MM.1S (cell line): ENCODE results near the gene DCTN3.

ENCODE experiments used
- EZH2 ChIP-seq: fragments of 300-600 bp; sonication (generic); optimal IDR thresholded peaks from 2 replicates; pipeline ENCODE3; 2017; ENCODE audit warnings: low read depth, mild to moderate bottlenecking, antibody characterized with exemption, low read length, mixed read lengths
- EZH2phosphoT487 ChIP-seq: fragments of 300-600 bp; sonication (generic); IDR thresholded peaks from 2 replicates; pipeline ENCODE4 v1.6.1; 2018; ENCODE audit warnings: antibody characterized with exemption, low read length
- TF ChIP-seq, protein P1 (sequence below): fragments of 300-600 bp; sonication (generic); IDR thresholded peaks from 2 replicates; pipeline ENCODE4 v1.5.1; 2016; ENCODE audit warnings: antibody characterized with exemption, low read length, mixed read lengths

DNA sequence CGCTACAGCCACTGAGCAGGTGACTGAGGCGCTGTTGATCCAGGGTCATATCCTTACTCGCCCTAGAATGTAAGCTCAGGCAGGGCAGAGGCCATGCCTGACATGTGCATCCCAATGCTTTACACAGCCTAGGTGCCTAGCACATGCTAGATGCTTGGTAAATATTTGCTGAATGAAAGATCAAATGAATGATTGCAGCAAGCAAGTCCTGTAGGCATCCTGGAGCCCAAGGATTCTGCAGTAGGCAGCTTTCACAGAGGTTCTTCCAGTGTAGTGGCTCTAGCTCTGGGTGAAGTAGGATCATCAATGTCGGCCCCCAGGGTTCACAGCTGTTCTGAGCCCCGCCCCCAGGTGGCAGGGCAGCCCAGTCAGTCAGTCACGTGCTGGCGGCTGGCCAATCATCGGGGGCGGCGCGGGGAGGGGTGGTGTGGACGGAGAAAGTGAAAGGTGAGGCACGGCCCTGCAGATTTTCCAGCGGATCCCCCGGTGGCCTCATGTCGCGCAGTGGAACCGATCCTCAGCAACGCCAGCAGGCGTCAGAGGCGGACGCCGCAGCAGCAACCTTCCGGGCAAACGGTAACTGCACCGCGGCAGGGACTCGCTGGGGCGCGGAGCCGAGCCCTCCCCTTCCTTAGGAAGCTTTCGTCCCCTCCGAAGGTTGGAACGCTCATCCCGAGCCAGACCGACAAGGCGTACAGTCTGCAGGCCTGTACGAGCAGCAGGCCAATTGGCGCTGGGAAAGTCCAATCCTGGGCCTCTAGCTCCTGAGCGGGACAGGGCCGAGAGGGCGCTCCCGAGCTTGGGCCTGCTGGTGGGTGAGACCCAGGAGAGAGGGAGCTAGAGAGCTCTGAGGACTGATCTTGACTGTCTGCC, 26.2 kb upstream of the DCTN3 start, which contains the start of gene GALT:
- TF ChIP-seq, protein P1, sequence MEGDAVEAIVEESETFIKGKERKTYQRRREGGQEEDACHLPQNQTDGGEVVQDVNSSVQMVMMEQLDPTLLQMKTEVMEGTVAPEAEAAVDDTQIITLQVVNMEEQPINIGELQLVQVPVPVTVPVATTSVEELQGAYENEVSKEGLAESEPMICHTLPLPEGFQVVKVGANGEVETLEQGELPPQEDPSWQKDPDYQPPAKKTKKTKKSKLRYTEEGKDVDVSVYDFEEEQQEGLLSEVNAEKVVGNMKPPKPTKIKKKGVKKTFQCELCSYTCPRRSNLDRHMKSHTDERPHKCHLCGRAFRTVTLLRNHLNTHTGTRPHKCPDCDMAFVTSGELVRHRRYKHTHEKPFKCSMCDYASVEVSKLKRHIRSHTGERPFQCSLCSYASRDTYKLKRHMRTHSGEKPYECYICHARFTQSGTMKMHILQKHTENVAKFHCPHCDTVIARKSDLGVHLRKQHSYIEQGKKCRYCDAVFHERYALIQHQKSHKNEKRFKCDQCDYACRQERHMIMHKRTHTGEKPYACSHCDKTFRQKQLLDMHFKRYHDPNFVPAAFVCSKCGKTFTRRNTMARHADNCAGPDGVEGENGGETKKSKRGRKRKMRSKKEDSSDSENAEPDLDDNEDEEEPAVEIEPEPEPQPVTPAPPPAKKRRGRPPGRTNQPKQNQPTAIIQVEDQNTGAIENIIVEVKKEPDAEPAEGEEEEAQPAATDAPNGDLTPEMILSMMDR, result peak; percentile 58
- TF ChIP-seq EZH2phosphoT487 (no peak), EZH2 (no peak)
